GM06990 (cell line): ENCODE measurements around the gene MCTP1.

Source experiments
- DNase-seq: peaks from one replicate; pipeline ENCODE4 v3.0.0-alpha.2; 2011; ENCODE audit not compliant: insufficient read length; ENCODE audit errors: extremely low read depth
- H3K27me3 ChIP-seq: replicated peaks from 2 replicates; pipeline ENCODE4 v1.6.0; 2011; ENCODE audit warnings: low read length; ENCODE audit not compliant: control insufficient read depth, insufficient read depth
- H3K36me3 ChIP-seq: 2 replicates; pipeline ENCODE4 v1.5.1; 2011; ENCODE audit warnings: low read length; ENCODE audit not compliant: control insufficient read depth, insufficient read depth
- H3K4me3 ChIP-seq: replicated peaks from 2 replicates; pipeline ENCODE4 v1.5.1; 2011; ENCODE audit warnings: low read depth, mild to moderate bottlenecking, control low read depth, low read length
- TF ChIP-seq, protein P1 (sequence below): IDR thresholded peaks from 2 replicates; pipeline ENCODE4 v1.5.1; 2011; ENCODE audit warnings: low read length, control low read depth, mild to moderate bottlenecking, inconsistent platforms; ENCODE audit not compliant: insufficient read depth, poor library complexity, severe bottlenecking

The MCTP1 gene

DNA sequence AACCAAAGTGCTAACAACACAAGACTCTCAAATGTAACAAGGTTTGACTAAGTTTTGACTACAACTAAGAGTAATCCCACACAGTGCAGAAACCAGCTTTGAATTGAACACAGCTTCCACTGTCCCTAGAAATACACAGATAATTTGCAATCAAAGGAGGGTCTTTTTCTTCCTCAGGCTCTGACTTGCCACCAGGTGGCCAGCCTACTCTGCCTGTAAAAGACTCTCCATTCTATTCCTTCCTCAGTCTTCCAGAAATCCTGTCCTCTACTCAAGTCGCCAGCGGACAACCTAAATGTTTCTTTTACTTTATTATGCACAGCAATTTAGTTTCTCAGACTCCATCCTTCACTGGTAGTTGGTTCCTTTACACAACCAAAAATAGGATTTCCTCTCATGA lies 32.2 kb upstream of the MCTP1 start:
- no peaks in the 10 kb centered on the region for H3K36me3 ChIP-seq
- DNase-seq: no peak
- TF ChIP-seq, protein P1, sequence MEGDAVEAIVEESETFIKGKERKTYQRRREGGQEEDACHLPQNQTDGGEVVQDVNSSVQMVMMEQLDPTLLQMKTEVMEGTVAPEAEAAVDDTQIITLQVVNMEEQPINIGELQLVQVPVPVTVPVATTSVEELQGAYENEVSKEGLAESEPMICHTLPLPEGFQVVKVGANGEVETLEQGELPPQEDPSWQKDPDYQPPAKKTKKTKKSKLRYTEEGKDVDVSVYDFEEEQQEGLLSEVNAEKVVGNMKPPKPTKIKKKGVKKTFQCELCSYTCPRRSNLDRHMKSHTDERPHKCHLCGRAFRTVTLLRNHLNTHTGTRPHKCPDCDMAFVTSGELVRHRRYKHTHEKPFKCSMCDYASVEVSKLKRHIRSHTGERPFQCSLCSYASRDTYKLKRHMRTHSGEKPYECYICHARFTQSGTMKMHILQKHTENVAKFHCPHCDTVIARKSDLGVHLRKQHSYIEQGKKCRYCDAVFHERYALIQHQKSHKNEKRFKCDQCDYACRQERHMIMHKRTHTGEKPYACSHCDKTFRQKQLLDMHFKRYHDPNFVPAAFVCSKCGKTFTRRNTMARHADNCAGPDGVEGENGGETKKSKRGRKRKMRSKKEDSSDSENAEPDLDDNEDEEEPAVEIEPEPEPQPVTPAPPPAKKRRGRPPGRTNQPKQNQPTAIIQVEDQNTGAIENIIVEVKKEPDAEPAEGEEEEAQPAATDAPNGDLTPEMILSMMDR: no peak
- H3K4me3 ChIP-seq: no peak overlapping the region
- H3K27me3 ChIP-seq: no peaks in the 10 kb centered on the region; the same call in none of the 2 replicates

DNA sequence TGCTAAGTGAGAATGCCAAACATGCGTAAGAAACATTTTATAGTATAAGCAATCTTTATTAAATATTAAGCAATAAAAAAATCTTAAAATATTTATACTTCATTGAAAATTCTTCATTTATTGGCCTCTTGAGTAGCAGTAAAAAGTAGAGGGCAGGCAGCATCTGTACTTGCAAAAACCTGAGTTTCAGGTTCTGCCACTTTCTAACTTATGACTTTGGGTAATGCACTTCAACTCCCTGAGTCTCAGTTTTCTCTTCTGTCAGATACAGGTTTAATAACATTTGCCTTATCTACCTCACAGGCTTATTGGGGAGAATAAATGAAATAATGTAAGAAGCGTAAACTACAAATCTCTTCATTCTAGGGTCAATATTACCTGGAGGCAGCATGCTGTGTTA lies 19.8 kb upstream of the MCTP1 start:
- no peak for DNase-seq
- TF ChIP-seq, protein P1: no peak
- Histone ChIP-seq H3K36me3 (no peaks in the 10 kb centered on the region), H3K4me3 (no peak overlapping the region), H3K27me3 (no peaks in the 10 kb centered on the region)

DNA sequence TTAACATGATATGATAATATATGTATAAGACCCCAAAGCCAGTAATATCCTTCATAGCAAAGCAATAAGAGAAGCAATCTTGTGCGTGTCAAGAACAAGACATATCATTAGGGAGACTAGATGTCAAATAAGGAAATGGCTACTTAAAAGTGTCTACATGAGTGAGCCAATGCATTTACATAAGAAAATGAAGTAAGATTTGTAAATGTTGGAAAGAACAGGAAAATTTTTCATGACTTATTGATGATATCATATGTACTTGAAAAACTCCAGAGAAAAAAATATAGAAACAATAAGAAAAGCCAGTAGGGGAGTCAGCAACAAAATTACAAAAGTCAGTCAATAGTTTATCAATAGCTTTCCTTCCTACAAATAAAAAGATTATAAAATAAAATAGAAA lies 13.8 kb upstream of the MCTP1 start:
- no peak overlapping the region for H3K4me3 ChIP-seq
- TF ChIP-seq, protein P1: no peak
- H3K27me3 ChIP-seq: no peaks in the 10 kb centered on the region
- no peak for DNase-seq
- H3K36me3 ChIP-seq: no peaks in the 10 kb centered on the region

DNA sequence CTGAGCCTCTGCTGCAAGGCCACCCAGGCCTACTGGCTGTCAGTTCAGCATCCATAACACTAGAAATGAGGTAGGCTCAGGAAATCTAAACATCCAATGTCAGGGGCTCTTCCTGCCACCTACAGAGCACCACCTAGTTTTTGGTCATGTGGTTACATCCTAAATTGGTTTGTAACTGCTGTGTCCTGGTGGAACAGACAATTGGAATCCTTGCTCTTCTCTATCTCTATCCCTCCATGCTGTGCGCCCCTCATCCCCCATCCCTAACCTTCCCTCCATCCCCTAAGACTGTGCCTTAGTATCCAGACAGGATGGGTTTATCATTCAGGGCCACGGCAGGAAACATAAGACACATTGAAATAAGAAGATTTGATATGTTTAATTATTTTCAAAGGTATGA lies 11.4 kb upstream of the MCTP1 start:
- DNase-seq: no peak
- no peaks in the 10 kb centered on the region for H3K27me3 ChIP-seq
- no peaks in the 10 kb centered on the region for H3K36me3 ChIP-seq
- TF ChIP-seq, protein P1: no peak
- H3K4me3 ChIP-seq: no peak overlapping the region

DNA sequence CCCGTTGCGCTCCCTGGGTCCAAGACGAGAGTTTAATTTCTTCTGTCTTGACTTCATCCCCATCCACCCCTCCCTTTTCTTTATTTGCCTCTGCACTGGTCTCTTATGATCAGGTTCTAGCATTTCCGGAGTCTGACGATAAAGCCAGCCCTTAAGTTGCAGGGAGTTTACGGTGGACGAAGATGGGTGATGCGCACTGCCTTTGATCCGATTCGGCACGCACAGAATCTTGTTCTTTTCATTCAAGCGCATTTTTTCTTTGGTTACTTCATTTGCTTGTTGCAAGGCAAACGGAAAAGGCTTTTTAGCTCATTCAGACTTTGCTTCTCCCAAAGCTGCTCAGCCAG lies 488 bp upstream of the MCTP1 start:
- no peak for DNase-seq
- H3K4me3 ChIP-seq: no peak overlapping the region; the same call in 1 of the 2 replicates
- H3K36me3 ChIP-seq: no peaks in the 10 kb centered on the region
- TF ChIP-seq, protein P1: no peak
- no peaks in the 10 kb centered on the region; the same call in none of the 2 replicates for H3K27me3 ChIP-seq
